ENCODE data around the gene CCDC185. TPM values are rescaled to one million over a fixed set of nuclear protein-coding genes. Genes with fewer than 3 reads are reported as not detected.

CCDC185 gene
- not detected in 2 replicates for total RNA-seq (ENCODE audit: low replicate concordance)

- H3K4me3 ChIP-seq (ENCODE audit: low read depth, low read length), result peak within 1 kb of the TSS; percentile 17
- DNase-seq (ENCODE audit: low read depth), result no peak
- TF ChIP-seq, protein P1, sequence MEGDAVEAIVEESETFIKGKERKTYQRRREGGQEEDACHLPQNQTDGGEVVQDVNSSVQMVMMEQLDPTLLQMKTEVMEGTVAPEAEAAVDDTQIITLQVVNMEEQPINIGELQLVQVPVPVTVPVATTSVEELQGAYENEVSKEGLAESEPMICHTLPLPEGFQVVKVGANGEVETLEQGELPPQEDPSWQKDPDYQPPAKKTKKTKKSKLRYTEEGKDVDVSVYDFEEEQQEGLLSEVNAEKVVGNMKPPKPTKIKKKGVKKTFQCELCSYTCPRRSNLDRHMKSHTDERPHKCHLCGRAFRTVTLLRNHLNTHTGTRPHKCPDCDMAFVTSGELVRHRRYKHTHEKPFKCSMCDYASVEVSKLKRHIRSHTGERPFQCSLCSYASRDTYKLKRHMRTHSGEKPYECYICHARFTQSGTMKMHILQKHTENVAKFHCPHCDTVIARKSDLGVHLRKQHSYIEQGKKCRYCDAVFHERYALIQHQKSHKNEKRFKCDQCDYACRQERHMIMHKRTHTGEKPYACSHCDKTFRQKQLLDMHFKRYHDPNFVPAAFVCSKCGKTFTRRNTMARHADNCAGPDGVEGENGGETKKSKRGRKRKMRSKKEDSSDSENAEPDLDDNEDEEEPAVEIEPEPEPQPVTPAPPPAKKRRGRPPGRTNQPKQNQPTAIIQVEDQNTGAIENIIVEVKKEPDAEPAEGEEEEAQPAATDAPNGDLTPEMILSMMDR (IDR thresholded peaks at IDR 0.05; ENCODE audit: insufficient read depth, low read length), result no peak
Observed at GRCh38 chr1:223393275-223394214, at the start of gene CCDC185. Gene CCDC185, plus strand, starts transcription at chr1:223393415. Its CDS starts 61 bp downstream, at chr1:223393476.

DNA sequence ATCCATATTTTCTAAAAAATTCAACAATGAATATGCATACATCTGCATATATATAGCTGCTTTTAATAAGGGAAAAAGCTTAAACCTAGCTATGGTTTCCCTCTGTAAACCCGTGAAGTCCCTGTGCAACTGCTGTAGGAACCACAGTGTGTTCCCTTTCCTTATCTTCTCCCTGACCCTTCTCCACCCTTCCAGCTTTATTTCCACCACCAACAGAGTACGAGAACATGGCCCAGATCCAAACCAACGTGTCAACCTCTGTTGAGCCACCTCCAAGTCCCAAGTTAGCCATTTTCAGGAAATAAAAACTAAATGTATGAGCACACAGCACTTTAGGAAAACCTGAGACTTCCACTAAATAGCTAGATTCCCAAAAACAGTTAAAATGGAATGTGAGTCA, 49.5 kb upstream of the CCDC185 start:
- no peak overlapping the region for H3K4me3 ChIP-seq (ENCODE audit: low read depth, low read length)
- TF ChIP-seq, protein P1 (IDR thresholded peaks at IDR 0.05; ENCODE audit: insufficient read depth, low read length), result no peak
- no peak for DNase-seq (ENCODE audit: low read depth)

GRCh38 chr1:223344491-223344890, 48.7 kb upstream of the CCDC185 start:
- no peak for DNase-seq (ENCODE audit: low read depth)
- H3K4me3 ChIP-seq (ENCODE audit: low read depth, low read length), result no peak overlapping the region
- TF ChIP-seq, protein P1 (IDR thresholded peaks at IDR 0.05; ENCODE audit: insufficient read depth, low read length), result no peak

DNA sequence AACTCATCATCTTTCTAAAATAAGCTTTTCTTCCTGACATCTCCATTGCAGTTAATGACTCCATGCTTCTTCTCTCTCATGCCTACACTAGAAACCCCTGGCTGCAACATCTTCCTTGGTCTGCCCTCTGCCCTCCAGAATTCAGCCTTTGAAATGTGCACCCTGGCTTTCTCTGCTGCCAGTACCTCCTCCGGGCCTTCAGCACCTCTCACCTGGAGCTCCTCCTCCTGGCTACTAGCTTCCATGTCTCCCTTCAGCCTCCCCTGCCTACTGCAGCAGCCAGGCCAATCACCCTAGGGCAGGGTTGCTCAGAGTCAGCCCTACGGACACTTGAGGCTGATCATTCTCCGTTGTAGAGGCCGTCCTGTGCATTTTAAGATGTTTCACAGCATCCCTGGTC, 47.5 kb upstream of the CCDC185 start:
- H3K4me3 ChIP-seq (ENCODE audit: low read depth, low read length), result no peak overlapping the region
- DNase-seq (ENCODE audit: low read depth), result no peak
- TF ChIP-seq, protein P1 (IDR thresholded peaks at IDR 0.05; ENCODE audit: insufficient read depth, low read length), result no peak

DNA sequence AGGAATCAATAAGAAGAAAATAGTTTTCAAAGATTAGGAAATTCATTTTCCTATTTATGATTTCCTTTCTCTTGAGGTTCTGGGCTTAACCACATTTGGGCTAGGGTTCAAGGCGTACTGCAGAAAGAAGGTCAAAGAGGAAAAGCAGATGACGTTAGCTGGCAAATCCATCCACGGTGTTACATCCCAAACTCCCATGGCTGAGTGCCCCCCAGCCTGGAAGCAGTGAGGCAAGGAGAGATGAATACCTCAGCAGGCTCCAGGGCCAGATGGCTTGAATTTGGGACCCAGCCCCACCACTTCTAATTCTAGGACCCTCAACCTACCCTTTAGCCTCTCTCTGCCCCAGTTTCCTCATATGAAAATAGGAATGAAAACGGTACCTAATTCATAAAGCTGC, 46.9 kb upstream of the CCDC185 start:
- TF ChIP-seq, protein P1 (IDR thresholded peaks at IDR 0.05; ENCODE audit: insufficient read depth, low read length), result no peak
- no peak for DNase-seq (ENCODE audit: low read depth)

DNA sequence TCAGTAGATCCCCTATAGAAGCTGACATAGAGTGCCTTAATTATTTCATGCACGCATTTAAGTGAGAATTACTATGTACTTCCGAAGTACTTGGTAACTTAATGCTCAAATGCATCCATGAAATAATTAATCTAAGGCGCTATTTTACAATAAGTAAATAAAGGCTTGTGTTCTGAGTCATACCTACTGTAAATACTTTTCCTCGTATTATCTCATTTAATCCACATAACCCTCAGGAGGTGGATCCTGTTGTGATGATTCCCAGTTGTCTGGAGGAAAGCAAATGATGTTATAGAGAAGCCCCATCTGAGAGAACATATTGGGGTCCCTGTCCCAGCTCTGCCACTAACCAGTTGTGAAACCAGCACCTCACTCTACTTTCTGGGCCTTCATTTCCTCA, 45.6 kb upstream of the CCDC185 start:
- no peak overlapping the region for H3K4me3 ChIP-seq (ENCODE audit: low read depth, low read length)
- TF ChIP-seq, protein P1 (IDR thresholded peaks at IDR 0.05; ENCODE audit: insufficient read depth, low read length), result no peak
- DNase-seq (ENCODE audit: low read depth), result no peak

More for the DNA sequence above, 46.9 kb upstream of the CCDC185 start:
- no peak overlapping the region for H3K4me3 ChIP-seq (ENCODE audit: low read depth, low read length)

All from fibroblast of the aortic adventitia (primary cell).